Ascending aorta (tissue), 2 donors: ENCODE data around the gene PITPNM3. TPM values are rescaled to one million over a fixed set of nuclear protein-coding genes. Genes with fewer than 3 reads are reported as not detected.

Experiments used
- DNase-seq, 2 donors: peaks; one replicate each; pipeline ENCODE4 v3.0.0-alpha.2; 2019; ENCODE audit warnings: low spot score in 2 of 2
- H3K27ac ChIP-seq, 2 donors: fragments of 200-600 bp; sonication (generic); one replicate each; pipeline ENCODE4 v1.5.1; 2016 to 2017; ENCODE audit warnings: mild to moderate bottlenecking in 1 of 2
- H3K27me3 ChIP-seq: fragments of 200-600 bp; sonication (generic); one replicate; pipeline ENCODE4 v1.5.1; 2017
- H3K36me3 ChIP-seq, 2 donors: fragments of 200-600 bp; sonication (generic); one replicate each; pipeline ENCODE4 v1.5.1; 2016
- H3K4me1 ChIP-seq, 2 donors: fragments of 200-600 bp; sonication (generic); one replicate each; pipeline ENCODE4 v1.5.1; 2016 to 2017; ENCODE audit warnings: mild to moderate bottlenecking in 1 of 2
- H3K4me3 ChIP-seq, 2 donors: fragments of 200-600 bp; sonication (generic); one replicate each; pipeline ENCODE4 v1.5.1; 2016 to 2017; ENCODE audit warnings: mild to moderate bottlenecking in 1 of 2
- H3K9me3 ChIP-seq, 2 donors: fragments of 200-600 bp; sonication (generic); one replicate each; pipeline ENCODE4 v1.5.1; 2016
- intact Hi-C: fragments of 100-400 bp; cut with DNase I; formaldehyde crosslinking; loops from one replicate; pipeline ENCODE4 v1.15.1; 2023
- total RNA-seq: library from RNA; depleted of rRNA; stranded (reverse); fragments of >200 nt; gene quantifications from one replicate; pipeline ENCODE4 v1.1.0, GENCODE V29; 2016
- TF ChIP-seq, protein P1 (sequence below), 3 experiments: fragments of 200-600 bp in 2 of 3; fragments of 450-650 bp in 1 of 3; sonication (generic) in 2 of 3; IDR thresholded peaks; one replicate each; pipeline ENCODE4 v1.5.1; 2016 to 2019; ENCODE audit warnings: antibody characterized with exemption in 3 of 3, mild to moderate bottlenecking in 1 of 3, moderate library complexity in 1 of 3

PITPNM3 gene
- total RNA-seq, 1 donor from 2014 or later: 10.4 TPM

GRCh38 chr17:6591599-6592158, 35.3 kb upstream of the PITPNM3 start:
- Histone ChIP-seq H3K27me3 (no peaks in the 10 kb centered on the region), H3K4me3 (no peak overlapping the region), H3K9me3 (no peaks in the 10 kb centered on the region), H3K36me3 (peaks cover 76 to 87% of the 10 kb centered on the region in 2 donors), H3K4me1 (no peaks in the 10 kb centered on the region), H3K27ac (no peak overlapping the region)
- intact Hi-C loops: no loop called here
- DNase-seq: no peak
- TF ChIP-seq, protein P1, sequence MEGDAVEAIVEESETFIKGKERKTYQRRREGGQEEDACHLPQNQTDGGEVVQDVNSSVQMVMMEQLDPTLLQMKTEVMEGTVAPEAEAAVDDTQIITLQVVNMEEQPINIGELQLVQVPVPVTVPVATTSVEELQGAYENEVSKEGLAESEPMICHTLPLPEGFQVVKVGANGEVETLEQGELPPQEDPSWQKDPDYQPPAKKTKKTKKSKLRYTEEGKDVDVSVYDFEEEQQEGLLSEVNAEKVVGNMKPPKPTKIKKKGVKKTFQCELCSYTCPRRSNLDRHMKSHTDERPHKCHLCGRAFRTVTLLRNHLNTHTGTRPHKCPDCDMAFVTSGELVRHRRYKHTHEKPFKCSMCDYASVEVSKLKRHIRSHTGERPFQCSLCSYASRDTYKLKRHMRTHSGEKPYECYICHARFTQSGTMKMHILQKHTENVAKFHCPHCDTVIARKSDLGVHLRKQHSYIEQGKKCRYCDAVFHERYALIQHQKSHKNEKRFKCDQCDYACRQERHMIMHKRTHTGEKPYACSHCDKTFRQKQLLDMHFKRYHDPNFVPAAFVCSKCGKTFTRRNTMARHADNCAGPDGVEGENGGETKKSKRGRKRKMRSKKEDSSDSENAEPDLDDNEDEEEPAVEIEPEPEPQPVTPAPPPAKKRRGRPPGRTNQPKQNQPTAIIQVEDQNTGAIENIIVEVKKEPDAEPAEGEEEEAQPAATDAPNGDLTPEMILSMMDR (IDR thresholded peaks at IDR 0.05): no peak

GRCh38 chr17:6589266-6589946, 33.1 kb upstream of the PITPNM3 start:
- intact Hi-C loops: no loop called here
- TF ChIP-seq, protein P1 (IDR thresholded peaks at IDR 0.05): no peak
- no peak overlapping the region for H3K27ac ChIP-seq
- no peak for DNase-seq
- peaks cover 70 to 88% of the 10 kb centered on the region in 2 donors for H3K36me3 ChIP-seq
- H3K4me1 ChIP-seq: no peaks in the 10 kb centered on the region
- H3K27me3 ChIP-seq: no peaks in the 10 kb centered on the region
- H3K4me3 ChIP-seq: no peak overlapping the region
- no peaks in the 10 kb centered on the region for H3K9me3 ChIP-seq

GRCh38 chr17:6588165-6588564, 31.8 kb upstream of the PITPNM3 start:
- DNase-seq: no peak
- Histone ChIP-seq H3K4me3 (no peak overlapping the region), H3K4me1 (no peaks in the 10 kb centered on the region), H3K27me3 (no peaks in the 10 kb centered on the region), H3K27ac (no peak overlapping the region), H3K36me3 (peaks cover 67 to 85% of the 10 kb centered on the region in 2 donors), H3K9me3 (no peaks in the 10 kb centered on the region)
- TF ChIP-seq, protein P1 (IDR thresholded peaks at IDR 0.05): no peak
- intact Hi-C loops: no loop called here

- no peaks in the 10 kb centered on the region for H3K27me3 ChIP-seq
- no peak overlapping the region for H3K27ac ChIP-seq
- intact Hi-C loops: no loop called here
- no peaks in the 10 kb centered on the region for H3K9me3 ChIP-seq
- no peaks in the 10 kb centered on the region for H3K4me1 ChIP-seq
- peaks cover 68 to 92% of the 10 kb centered on the region in 2 donors for H3K36me3 ChIP-seq
- DNase-seq: no peak
- H3K4me3 ChIP-seq: no peak overlapping the region
- TF ChIP-seq, protein P1 (IDR thresholded peaks at IDR 0.05): no peak
Measured at GRCh38 chr17:6587310-6587709, 31.0 kb upstream of the PITPNM3 start.

DNA sequence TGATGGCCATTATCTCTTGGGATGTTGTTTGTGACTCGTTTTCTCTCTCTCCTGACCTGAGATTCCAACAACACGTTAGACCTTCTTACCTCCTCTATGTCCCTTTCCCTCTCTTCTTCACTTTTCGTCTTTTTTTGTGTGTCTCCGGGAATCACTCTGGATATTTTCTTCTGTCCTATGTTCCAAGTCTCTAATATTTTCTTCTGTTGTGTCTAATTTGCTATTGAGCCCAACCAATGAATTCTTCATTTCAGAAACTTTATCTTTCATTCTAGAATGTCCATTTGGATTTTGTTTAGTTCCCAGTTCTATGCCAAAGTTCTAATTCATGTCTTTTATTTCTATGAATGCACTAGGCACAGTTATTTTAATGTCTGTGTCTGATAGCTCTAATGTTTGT, 27.1 kb upstream of the PITPNM3 start:
- H3K27ac ChIP-seq: no peak overlapping the region
- TF ChIP-seq, protein P1 (IDR thresholded peaks at IDR 0.05): no peak
- intact Hi-C loops: no loop called here
- H3K27me3 ChIP-seq: no peaks in the 10 kb centered on the region
- H3K36me3 ChIP-seq: peaks cover 51 to 75% of the 10 kb centered on the region in 2 donors
- H3K4me1 ChIP-seq: no peaks in the 10 kb centered on the region
- no peak for DNase-seq
- no peak overlapping the region for H3K4me3 ChIP-seq
- no peaks in the 10 kb centered on the region for H3K9me3 ChIP-seq
